SK-N-SH (cell line): ENCODE measurements around the gene STK39. TPM values are rescaled to one million over a fixed set of nuclear protein-coding genes. Genes with fewer than 3 reads are reported as not detected.

Experiments used
- CTCF ChIA-PET: fragments of 300-600, 350-600 bp; formaldehyde crosslinking; extraction: SDS; loops from one replicate; lab custom pipeline; 2021; lab: Yijun Ruan, JAX
- POLR2A ChIA-PET: fragments of 350-600 bp; sonication (Branson Sonifier 250); formaldehyde crosslinking; extraction: SDS; loops from one replicate; lab custom pipeline; 2020; ENCODE audit warnings: antibody characterized with exemption, inconsistent platforms; lab: Yijun Ruan, JAX
- DNase-seq: peaks from one replicate; pipeline ENCODE4 v3.0.0; 2012
- H2AFZ ChIP-seq: fragments of 200-600 bp; sonication (generic); 2 replicates; pipeline ENCODE4 v1.8.1; 2016; ENCODE audit warnings: antibody characterized with exemption, mild to moderate bottlenecking, low read depth
- H3F3A ChIP-seq: fragments of 200-600 bp; sonication (generic); replicated peaks from 2 replicates; pipeline ENCODE3; 2016; ENCODE audit warnings: antibody characterized with exemption, mild to moderate bottlenecking; ENCODE audit not compliant: insufficient read depth
- H3K27ac ChIP-seq, 2 experiments: fragments of 200-500 bp in 1 of 2; fragments of 200-600 bp in 1 of 2; sonication (Bioruptor generic) in 1 of 2; sonication (generic), shearing (Covaris generic) in 1 of 2; 2 replicates each; pipeline versions ENCODE4 v1.5.1 to v1.6.1; 2014 to 2016; ENCODE audit warnings: low read depth in 2 of 2, inconsistent platforms in 1 of 2, low read length in 1 of 2, mild to moderate bottlenecking in 1 of 2, mixed read lengths in 1 of 2
- H3K27me3 ChIP-seq: fragments of 200-600 bp; sonication (generic), shearing (Covaris generic); 2 replicates; pipeline ENCODE4 v1.6.1; 2016; ENCODE audit warnings: mixed run types; ENCODE audit not compliant: insufficient read depth
- H3K36me3 ChIP-seq, 2 experiments: fragments of 200-500 bp in 1 of 2; fragments of 200-600 bp in 1 of 2; sonication (Bioruptor generic) in 1 of 2; sonication (generic) in 1 of 2; replicated peaks in 1 of 2; 2 replicates each; pipeline versions ENCODE3 to v1.5.1; 2014 to 2016; ENCODE audit warnings: low read length in 1 of 2, mild to moderate bottlenecking in 1 of 2; ENCODE audit not compliant: insufficient read depth in 2 of 2, control insufficient read depth in 1 of 2
- H3K4me1 ChIP-seq, 2 experiments: fragments of 200-500 bp in 1 of 2; fragments of 200-600 bp in 1 of 2; sonication (Bioruptor generic) in 1 of 2; sonication (generic), shearing (Covaris generic) in 1 of 2; 2 replicates each; pipeline versions ENCODE4 v1.5.1 to v1.6.1; 2014 to 2016; ENCODE audit warnings: low read depth in 1 of 2, low read length in 1 of 2, mixed run types in 1 of 2; ENCODE audit not compliant: insufficient read depth in 2 of 2, control insufficient read depth in 1 of 2
- H3K4me2 ChIP-seq: fragments of 200-600 bp; sonication (generic), shearing (Covaris generic); 2 replicates; pipeline ENCODE4 v1.6.1; 2017; ENCODE audit warnings: mixed run types
- H3K4me3 ChIP-seq, 2 experiments: fragments of 200-500 bp in 1 of 2; fragments of 200-600 bp in 1 of 2; sonication (Bioruptor generic) in 1 of 2; sonication (generic), shearing (Covaris generic) in 1 of 2; 2 replicates each; pipeline versions ENCODE4 v1.5.1 to v1.8.1; 2014 to 2016; ENCODE audit warnings: low read depth in 2 of 2, inconsistent platforms in 1 of 2, low read length in 1 of 2, mild to moderate bottlenecking in 1 of 2, mixed read lengths in 1 of 2, moderate library complexity in 1 of 2
- H3K79me2 ChIP-seq: fragments of 200-600 bp; sonication (generic); 2 replicates; pipeline ENCODE4 v1.8.1; 2017; ENCODE audit warnings: mild to moderate bottlenecking; ENCODE audit not compliant: insufficient read depth
- H3K9ac ChIP-seq: fragments of 200-600 bp; sonication (generic); 2 replicates; pipeline ENCODE4 v1.6.1; 2017; ENCODE audit warnings: mixed run types
- H3K9me2 ChIP-seq: fragments of 200-600 bp; sonication (generic); 2 replicates; pipeline ENCODE4 v1.6.1; 2017; ENCODE audit warnings: mixed run types
- H3K9me3 ChIP-seq: fragments of 200-600 bp; sonication (generic); 2 replicates; pipeline ENCODE4 v1.6.1; 2017; ENCODE audit warnings: mixed run types, mild to moderate bottlenecking, moderate library complexity
- H4K20me1 ChIP-seq: fragments of 200-600 bp; sonication (generic); 2 replicates; pipeline ENCODE4 v1.6.1; 2017; ENCODE audit warnings: mild to moderate bottlenecking, mixed run types; ENCODE audit not compliant: insufficient read depth
- CHD2 ChIP-seq: fragments of 150-350 bp; IDR thresholded peaks from 2 replicates; pipeline ENCODE4 v1.6.1; 2018; ENCODE audit warnings: low read length; ENCODE audit not compliant: partially characterized antibody
- CTCF ChIP-seq: fragments of 200-600 bp; sonication (generic); IDR thresholded peaks from 2 replicates; pipeline ENCODE4 v1.6.1; 2017; ENCODE audit warnings: antibody characterized with exemption, mild to moderate bottlenecking, moderate library complexity
- EP300 ChIP-seq, 2 experiments: IDR thresholded peaks; 2 replicates each; pipeline versions ENCODE4 v1.4.0 to v1.6.1; 2012; ENCODE audit warnings: borderline replicate concordance in 1 of 2, low read depth in 1 of 2, low read length in 1 of 2
- FOSL2 ChIP-seq: IDR thresholded peaks from 2 replicates; pipeline ENCODE4 v1.4.0; 2012; ENCODE audit warnings: low read depth, mild to moderate bottlenecking, moderate library complexity, borderline replicate concordance
- FOXJ3 ChIP-seq: sonication (generic); formaldehyde crosslinking; IDR thresholded peaks from 2 replicates; pipeline ENCODE4 v1.5.1; 2020; ENCODE audit warnings: mild to moderate bottlenecking, missing genetic modification reagents
- GABPA ChIP-seq: IDR thresholded peaks from 2 replicates; pipeline ENCODE4 v1.4.0; 2012; ENCODE audit warnings: low read depth, mild to moderate bottlenecking
- GATA2 ChIP-seq: sonication (generic); formaldehyde crosslinking; IDR thresholded peaks from 2 replicates; pipeline ENCODE4 v1.5.0; 2020; ENCODE audit warnings: mild to moderate bottlenecking, missing genetic modification reagents
- IRF3 ChIP-seq: fragments of 150-350 bp; IDR thresholded peaks from 2 replicates; pipeline ENCODE4 v1.6.1; 2016; ENCODE audit warnings: mild to moderate bottlenecking, low read depth, low read length
- MAX ChIP-seq: IDR thresholded peaks from 2 replicates; pipeline ENCODE4 v1.4.0; 2012; ENCODE audit warnings: low read depth
- NFIC ChIP-seq: IDR thresholded peaks from 2 replicates; pipeline ENCODE4 v1.4.0; 2012; ENCODE audit warnings: borderline replicate concordance
- POLR2AphosphoS5 ChIP-seq: IDR thresholded peaks from 2 replicates; pipeline ENCODE4 v1.6.1; 2012; ENCODE audit warnings: low read depth, low read length
- RCOR1 ChIP-seq: fragments of 150-350 bp; IDR thresholded peaks from 2 replicates; pipeline ENCODE4 v1.6.1; 2017; ENCODE audit warnings: antibody characterized with exemption, low read length
- REST ChIP-seq: IDR thresholded peaks from 2 replicates; pipeline ENCODE4 v1.6.1; 2012; ENCODE audit warnings: mild to moderate bottlenecking, low read depth, low read length, moderate library complexity
- SMC3 ChIP-seq: IDR thresholded peaks from 2 replicates; pipeline ENCODE4 v1.6.1; 2012; ENCODE audit warnings: low read depth, low read length, improper control_type of control experiment
- TAF1 ChIP-seq: IDR thresholded peaks from 2 replicates; pipeline ENCODE4 v1.6.1; 2012; ENCODE audit warnings: low read depth, mild to moderate bottlenecking, low read length, moderate library complexity, borderline replicate concordance
- TCF12 ChIP-seq: IDR thresholded peaks from 2 replicates; pipeline ENCODE4 v1.4.0; 2012
- USF2 ChIP-seq: fragments of 150-350 bp; IDR thresholded peaks from 2 replicates; pipeline ENCODE4 v1.6.1; 2017; ENCODE audit warnings: antibody characterized with exemption, low read length, low read depth, borderline replicate concordance
- ZBTB33 ChIP-seq: IDR thresholded peaks from 2 replicates; pipeline ENCODE4 v1.4.0; 2012; ENCODE audit warnings: low read depth, borderline replicate concordance
- WGBS: methylation state at CpG from one replicate; pipeline ENCODE4 v1.1.6; 2017; ENCODE audit warnings: low lambda C conversion rate; 5-methylcytosine and 5-hydroxymethylcytosine counted together
- polyA plus RNA-seq, 3 experiments: library from polyadenylated mRNA; depleted of rRNA; stranded (reverse); fragments of >200 nt; gene quantifications; 2 replicates each; pipeline ENCODE4 v1.2.3, GENCODE V29; 2012

STK39 gene
- polyA plus RNA-seq, 1 of the 3 experiments (the other 2 are of a cell fraction) = 9.6 TPM

- TF ChIP-seq USF2 = no peak
- no peak for TF ChIP-seq MAX
- TF ChIP-seq RCOR1 = no peak
These were observed 46.4 kb upstream of the STK39 start (continued) for GRCh38 chr2:168293766-168294165.

GRCh38 chr2:168290391-168290790, 43.0 kb upstream of the STK39 start:
- whole genome bisulfite sequencing = 75% methylated on average over 7 of the region's 7 CpGs
- ChIA-PET CTCF (no interaction called here), POLR2A (no interaction called here)
- Histone ChIP-seq H3K79me2 (no peaks in the 10 kb centered on the region), H3F3A (no peaks in the 10 kb centered on the region), H3K9me2 (no peaks in the 10 kb centered on the region), H4K20me1 (no peaks in the 10 kb centered on the region), H3K9me3 (no peaks in the 10 kb centered on the region), H3K4me1 (no peaks in the 10 kb centered on the region), H3K36me3 (no peaks in the 10 kb centered on the region), H2AFZ (no peak overlapping the region), H3K27ac (no peak overlapping the region), H3K27me3 (no peaks in the 10 kb centered on the region), H3K9ac (no peak overlapping the region), H3K4me2 (no peak overlapping the region), H3K4me3 (no peak overlapping the region)
- DNase-seq = no peak
- TF ChIP-seq FOXJ3 (no peak), IRF3 (no peak), USF2 (no peak), FOSL2 (no peak), TAF1 (no peak), TCF12 (no peak), CHD2 (no peak), RCOR1 (no peak), NFIC (no peak), GABPA (no peak), ZBTB33 (no peak), SMC3 (no peak), EP300 (IDR thresholded peaks at IDR 0.05; ENCODE audit: borderline replicate concordance in 1 of 2, low read depth in 1 of 2, low read length in 1 of 2) (no peak), REST (no peak), GATA2 (no peak), POLR2AphosphoS5 (no peak), CTCF (no peak)
